MV-4-11 (cell line): ENCODE measurements around the gene GSG1.
A peak's percentile ranks its signal among the peaks of the same experiment; 100 is the strongest.

Experiments
- DNase-seq: peaks from one replicate; lab custom pipeline; 2025; lab: John Stamatoyannopoulos, UW

Gene GSG1

GRCh38 chr12:13119826-13120225 is 16.4 kb upstream of the GSG1 start:
- DNase-seq: no peak

GRCh38 chr12:13117029-13117428 is 13.6 kb upstream of the GSG1 start:
- no peak for DNase-seq

GRCh38 chr12:13116259-13116658 is 12.8 kb upstream of the GSG1 start:
- no peak for DNase-seq

- no peak for DNase-seq
Observed at GRCh38 chr12:13114251-13115052, 11.0 kb upstream of the GSG1 start.

GRCh38 chr12:13112968-13113367 is 9.5 kb upstream of the GSG1 start:
- DNase-seq: no peak

- no peak for DNase-seq
Observed at GRCh38 chr12:13106666-13107065, 3.2 kb upstream of the GSG1 start.

- no peak for DNase-seq
Observed at GRCh38 chr12:13105781-13106180, 2.3 kb upstream of the GSG1 start.

GRCh38 chr12:13104409-13104808 is 942 bp upstream of the GSG1 start:
- DNase-seq: peak; percentile 80

- no peak for DNase-seq
Observed at GRCh38 chr12:13102461-13103195, 839 bp downstream of the GSG1 start.

GRCh38 chr12:13101821-13102375 is 1.6 kb downstream of the GSG1 start:
- DNase-seq: no peak

GRCh38 chr12:13100882-13101769 is 2.3 kb downstream of the GSG1 start:
- DNase-seq: peak; percentile 95

- DNase-seq: no peak
Observed at GRCh38 chr12:13100605-13100881, 2.9 kb downstream of the GSG1 start.

- DNase-seq: no peak
Observed at GRCh38 chr12:13099844-13100604, 3.4 kb downstream of the GSG1 start.

- DNase-seq: peak; percentile 91
Observed at GRCh38 chr12:13099066-13099843, 4.2 kb downstream of the GSG1 start.

- peak; percentile 73 for DNase-seq
Observed at GRCh38 chr12:13097491-13098011, 5.9 kb downstream of the GSG1 start.

GRCh38 chr12:13095266-13095995 is 8.0 kb downstream of the GSG1 start:
- DNase-seq: peak; percentile 3

- DNase-seq: peak; percentile 95
Observed at GRCh38 chr12:13094367-13094766, 9.1 kb downstream of the GSG1 start.

GRCh38 chr12:13093848-13094220 is 9.6 kb downstream of the GSG1 start:
- no peak for DNase-seq

- no peak for DNase-seq
Observed at GRCh38 chr12:13093191-13093847, 10.1 kb downstream of the GSG1 start.
